MM.1S (cell line): ENCODE measurements around the gene OR10H5.

Experiments used
- DNase-seq: peaks from one replicate; pipeline ENCODE4 v3.0.0-alpha.2; 2015
- H2AFZ ChIP-seq: fragments of 300-600 bp; sonication (generic); 2 replicates; pipeline ENCODE4 v1.6.0; 2016; ENCODE audit warnings: antibody characterized with exemption, low read length
- H3F3A ChIP-seq: fragments of 300-600 bp; sonication (generic); 2 replicates; pipeline ENCODE4 v1.6.1; 2016; ENCODE audit warnings: mild to moderate bottlenecking, antibody characterized with exemption, low read length, moderate library complexity, mixed read lengths; ENCODE audit not compliant: insufficient read depth
- H3K27ac ChIP-seq: fragments of 300-600 bp; sonication (generic); 2 replicates; pipeline ENCODE4 v1.5.1; 2016; ENCODE audit warnings: mild to moderate bottlenecking, low read length
- H3K27me3 ChIP-seq: fragments of 300-600 bp; sonication (generic); replicated peaks from 2 replicates; pipeline ENCODE4 v1.6.0; 2016; ENCODE audit warnings: low read length; ENCODE audit not compliant: insufficient read depth
- H3K36me3 ChIP-seq: fragments of 300-600 bp; sonication (generic); replicated peaks from 2 replicates; pipeline ENCODE4 v1.6.1; 2016; ENCODE audit warnings: mild to moderate bottlenecking, low read length, mixed read lengths; ENCODE audit not compliant: insufficient read depth
- H3K4me1 ChIP-seq: fragments of 300-600 bp; sonication (generic); 2 replicates; pipeline ENCODE4 v1.6.1; 2016; ENCODE audit warnings: low read length, mixed read lengths
- H3K4me2 ChIP-seq: fragments of 300-600 bp; sonication (generic); 2 replicates; pipeline ENCODE4 v1.6.0; 2016; ENCODE audit warnings: low read depth, low read length
- H3K4me3 ChIP-seq: fragments of 300-600 bp; sonication (generic); 2 replicates; pipeline ENCODE4 v1.5.1; 2016; ENCODE audit warnings: low read length, mixed read lengths
- H3K79me2 ChIP-seq: fragments of 300-600 bp; sonication (generic); 2 replicates; pipeline ENCODE4 v1.6.1; 2016; ENCODE audit warnings: mixed run types, low read length, mixed read lengths
- H3K9ac ChIP-seq: fragments of 300-600 bp; sonication (generic); 2 replicates; pipeline ENCODE4 v1.6.1; 2016; ENCODE audit warnings: low read length, mixed read lengths
- H3K9me2 ChIP-seq: fragments of 300-600 bp; sonication (generic); replicated peaks from 2 replicates; pipeline ENCODE4 v1.6.1; 2016; ENCODE audit warnings: mild to moderate bottlenecking, low read length, mixed read lengths; ENCODE audit not compliant: insufficient read depth
- H3K9me3 ChIP-seq: fragments of 300-600 bp; sonication (generic); replicated peaks from 2 replicates; pipeline ENCODE4 v1.6.1; 2016; ENCODE audit warnings: mild to moderate bottlenecking, low read length, mixed read lengths; ENCODE audit not compliant: insufficient read depth
- H4K20me1 ChIP-seq: fragments of 300-600 bp; sonication (generic); 2 replicates; pipeline ENCODE4 v1.6.1; 2016; ENCODE audit warnings: mild to moderate bottlenecking, low read length, moderate library complexity, mixed read lengths; ENCODE audit not compliant: insufficient read depth
- EZH2 ChIP-seq: fragments of 300-600 bp; sonication (generic); optimal IDR thresholded peaks from 2 replicates; pipeline ENCODE3; 2017; ENCODE audit warnings: low read depth, mild to moderate bottlenecking, antibody characterized with exemption, low read length, mixed read lengths
- EZH2phosphoT487 ChIP-seq: fragments of 300-600 bp; sonication (generic); IDR thresholded peaks from 2 replicates; pipeline ENCODE4 v1.6.1; 2018; ENCODE audit warnings: antibody characterized with exemption, low read length
- TF ChIP-seq, protein P1 (sequence below): fragments of 300-600 bp; sonication (generic); IDR thresholded peaks from 2 replicates; pipeline ENCODE4 v1.5.1; 2016; ENCODE audit warnings: antibody characterized with exemption, low read length, mixed read lengths

Gene OR10H5, protein sequence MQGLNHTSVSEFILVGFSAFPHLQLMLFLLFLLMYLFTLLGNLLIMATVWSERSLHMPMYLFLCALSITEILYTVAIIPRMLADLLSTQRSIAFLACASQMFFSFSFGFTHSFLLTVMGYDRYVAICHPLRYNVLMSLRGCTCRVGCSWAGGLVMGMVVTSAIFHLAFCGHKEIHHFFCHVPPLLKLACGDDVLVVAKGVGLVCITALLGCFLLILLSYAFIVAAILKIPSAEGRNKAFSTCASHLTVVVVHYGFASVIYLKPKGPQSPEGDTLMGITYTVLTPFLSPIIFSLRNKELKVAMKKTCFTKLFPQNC

DNA sequence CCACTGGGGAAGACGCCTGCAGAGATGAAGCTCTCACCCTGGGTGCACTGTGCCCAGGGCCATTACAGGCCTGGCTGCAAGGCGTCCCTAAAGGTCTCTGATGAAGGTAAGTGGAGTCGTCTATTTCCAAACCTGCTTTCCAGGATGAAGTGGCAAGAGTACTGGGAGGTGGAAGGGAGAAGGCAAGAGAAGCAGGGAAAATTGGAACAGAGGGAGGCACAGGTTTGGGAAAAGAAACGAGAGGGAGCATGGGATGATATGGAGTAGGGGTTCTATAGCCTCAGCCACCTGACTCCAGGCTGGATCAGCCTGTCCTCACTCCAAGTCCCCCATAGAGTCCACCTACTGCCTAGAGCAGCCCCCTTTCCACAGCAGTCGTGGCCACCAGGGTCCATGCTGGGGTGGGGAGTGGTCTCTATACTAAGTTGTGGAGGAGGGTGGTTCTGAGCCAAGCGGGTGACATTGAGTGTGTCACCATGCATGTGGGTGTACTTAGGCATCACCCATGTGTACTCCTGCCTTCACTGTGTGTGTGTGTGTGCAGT is at the start of gene OR10H5:
Gene OR10H5, plus strand, starts transcription at position 51 of the 545 bp plus-strand sequence. CDS start 6,388 bp downstream, outside the sequence.
- Histone ChIP-seq H3K9me2 (no peaks in the 10 kb centered on the region), H3K79me2 (no peaks in the 10 kb centered on the region), H3K27ac (no peak within 1 kb of the TSS), H3K4me1 (no peaks in the 10 kb centered on the region), H3K9ac (no peak within 1 kb of the TSS), H3K27me3 (peaks cover 43% of the 10 kb centered on the region), H2AFZ (no peak within 1 kb of the TSS), H3K36me3 (no peaks in the 10 kb centered on the region), H3K4me2 (no peak within 1 kb of the TSS), H3K9me3 (no peaks in the 10 kb centered on the region), H3K4me3 (no peak within 1 kb of the TSS), H4K20me1 (no peaks in the 10 kb centered on the region), H3F3A (no peaks in the 10 kb centered on the region)
- no peak for TF ChIP-seq EZH2
- TF ChIP-seq, protein P1, sequence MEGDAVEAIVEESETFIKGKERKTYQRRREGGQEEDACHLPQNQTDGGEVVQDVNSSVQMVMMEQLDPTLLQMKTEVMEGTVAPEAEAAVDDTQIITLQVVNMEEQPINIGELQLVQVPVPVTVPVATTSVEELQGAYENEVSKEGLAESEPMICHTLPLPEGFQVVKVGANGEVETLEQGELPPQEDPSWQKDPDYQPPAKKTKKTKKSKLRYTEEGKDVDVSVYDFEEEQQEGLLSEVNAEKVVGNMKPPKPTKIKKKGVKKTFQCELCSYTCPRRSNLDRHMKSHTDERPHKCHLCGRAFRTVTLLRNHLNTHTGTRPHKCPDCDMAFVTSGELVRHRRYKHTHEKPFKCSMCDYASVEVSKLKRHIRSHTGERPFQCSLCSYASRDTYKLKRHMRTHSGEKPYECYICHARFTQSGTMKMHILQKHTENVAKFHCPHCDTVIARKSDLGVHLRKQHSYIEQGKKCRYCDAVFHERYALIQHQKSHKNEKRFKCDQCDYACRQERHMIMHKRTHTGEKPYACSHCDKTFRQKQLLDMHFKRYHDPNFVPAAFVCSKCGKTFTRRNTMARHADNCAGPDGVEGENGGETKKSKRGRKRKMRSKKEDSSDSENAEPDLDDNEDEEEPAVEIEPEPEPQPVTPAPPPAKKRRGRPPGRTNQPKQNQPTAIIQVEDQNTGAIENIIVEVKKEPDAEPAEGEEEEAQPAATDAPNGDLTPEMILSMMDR: no peak
- no peak for TF ChIP-seq EZH2phosphoT487
- DNase-seq: no peak

DNA sequence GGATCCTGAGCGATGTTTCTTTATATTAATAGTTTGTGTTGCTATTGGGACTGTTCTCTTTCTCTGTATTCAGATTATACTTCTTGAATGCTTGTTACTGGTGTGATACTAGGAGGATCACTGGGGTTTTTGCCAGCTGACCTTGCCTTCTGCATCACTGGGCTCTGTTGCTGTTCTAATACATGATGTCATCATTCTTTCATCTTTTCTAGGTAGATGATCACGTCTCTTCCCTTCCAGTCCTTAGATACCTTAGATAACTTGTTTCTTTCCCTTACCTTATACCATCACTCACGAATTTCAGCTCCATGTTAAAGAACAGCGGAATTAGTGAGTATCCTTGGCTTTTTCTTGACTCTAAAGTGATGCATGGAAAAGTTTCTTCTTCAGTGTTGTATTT is 49.7 kb upstream of the OR10H5 start, which contains the start of gene OR10H3:
Gene OR10H3, plus strand, starts transcription at position 264 of the 400 bp plus-strand sequence. CDS start 3,408 bp downstream, outside the sequence.
- Histone ChIP-seq H3K4me3 (no peak within 1 kb of the TSS), H4K20me1 (no peaks in the 10 kb centered on the region), H3K27ac (no peak within 1 kb of the TSS), H3F3A (no peaks in the 10 kb centered on the region), H3K4me1 (no peaks in the 10 kb centered on the region), H2AFZ (no peak within 1 kb of the TSS), H3K27me3 (peaks cover 74% of the 10 kb centered on the region), H3K9ac (no peak within 1 kb of the TSS), H3K79me2 (no peaks in the 10 kb centered on the region), H3K4me2 (no peak within 1 kb of the TSS), H3K9me2 (no peaks in the 10 kb centered on the region), H3K9me3 (no peaks in the 10 kb centered on the region), H3K36me3 (no peaks in the 10 kb centered on the region)
- TF ChIP-seq EZH2 (no peak), EZH2phosphoT487 (no peak)
- TF ChIP-seq, protein P1: no peak
- DNase-seq: no peak

DNA sequence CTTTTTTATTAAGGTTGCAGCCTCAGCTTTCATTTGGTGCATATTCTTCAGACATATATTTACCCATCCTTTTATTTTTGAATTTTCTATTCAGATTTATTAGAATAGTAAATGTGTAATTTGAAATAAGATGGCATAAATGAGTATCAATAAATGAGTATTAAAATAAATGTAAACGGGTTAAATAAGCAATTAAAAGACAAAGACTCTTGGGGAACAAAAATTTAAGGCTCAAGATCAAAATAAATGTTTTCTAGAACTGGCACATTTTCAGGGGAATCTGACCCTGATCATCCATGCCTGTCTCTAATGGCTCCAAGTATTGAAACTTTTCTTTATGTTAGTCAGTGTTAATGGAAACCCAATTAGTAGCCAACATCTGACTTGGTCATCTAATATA is 46.7 kb upstream of the OR10H5 start:
- Histone ChIP-seq H3K79me2 (no peaks in the 10 kb centered on the region), H3K4me2 (no peak overlapping the region), H3K9ac (no peak overlapping the region), H3K9me2 (no peaks in the 10 kb centered on the region), H4K20me1 (no peaks in the 10 kb centered on the region), H2AFZ (no peak overlapping the region), H3F3A (no peaks in the 10 kb centered on the region), H3K9me3 (no peaks in the 10 kb centered on the region), H3K4me1 (no peaks in the 10 kb centered on the region), H3K4me3 (no peak overlapping the region), H3K36me3 (no peaks in the 10 kb centered on the region), H3K27me3 (peaks cover 77% of the 10 kb centered on the region), H3K27ac (no peak overlapping the region)
- no peak for TF ChIP-seq EZH2phosphoT487
- TF ChIP-seq, protein P1: no peak
- TF ChIP-seq EZH2: no peak
- DNase-seq: no peak
